HG02981 (cell line): ENCODE results near the gene TJP1.
"Not testable (repeated sequence)": the region's sequence is repeated elsewhere in the genome, so short reads cannot be mapped to it uniquely, and the experiment has no call there.

Experiments used
- ATAC-seq: cut with Tn5 transposase; IDR thresholded peaks from one replicate; pipeline ENCODE4 v1.9.1; 2021; ENCODE audit warnings: mild to moderate bottlenecking, moderate library complexity; ENCODE audit not compliant: unreplicated experiment

Gene TJP1

GRCh38 chr15:29840054-29840453 is 17.8 kb upstream of the TJP1 start:
- no peak for ATAC-seq

DNA sequence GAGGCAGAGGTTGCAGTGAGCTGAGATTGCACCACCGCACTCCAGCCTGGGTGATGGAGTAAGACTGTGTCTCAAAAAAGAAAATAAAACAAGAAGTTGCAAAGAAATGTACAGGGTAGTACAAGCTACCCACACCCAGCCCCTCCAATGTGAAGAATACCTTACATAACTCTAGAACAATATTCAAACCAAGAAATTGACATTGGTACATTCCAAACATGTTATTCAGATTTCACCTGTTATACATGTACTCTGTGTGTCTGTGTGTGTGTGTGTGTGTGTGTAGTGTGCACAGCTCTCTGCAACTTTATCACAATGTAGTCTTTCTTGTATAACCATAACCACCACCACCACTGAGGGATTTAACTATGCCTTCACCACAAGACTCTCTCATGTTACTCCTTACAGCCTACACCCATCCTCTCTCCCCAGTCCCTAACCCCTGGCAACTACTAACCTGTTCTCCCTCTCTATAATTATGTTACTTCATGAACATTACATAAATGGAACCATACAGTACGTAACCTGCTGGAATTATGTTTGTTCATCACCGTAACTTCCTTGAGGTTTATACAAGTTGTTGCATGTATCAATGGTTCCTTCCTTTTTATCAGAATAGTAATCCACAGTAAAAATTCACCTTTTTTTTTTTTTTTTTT is 16.2 kb upstream of the TJP1 start:
- ATAC-seq = no peak

GRCh38 chr15:29835301-29835700 is 13.0 kb upstream of the TJP1 start:
- ATAC-seq = no peak

- no peak for ATAC-seq
Measured at GRCh38 chr15:29832709-29833108, 10.4 kb upstream of the TJP1 start.

- no peak for ATAC-seq
Measured at GRCh38 chr15:29826908-29827820, 4.9 kb upstream of the TJP1 start.

- no peak for ATAC-seq
Measured at GRCh38 chr15:29825227-29825626, 3.0 kb upstream of the TJP1 start.

- no peak for ATAC-seq
Measured at GRCh38 chr15:29822684-29823459, 604 bp upstream of the TJP1 start.

DNA sequence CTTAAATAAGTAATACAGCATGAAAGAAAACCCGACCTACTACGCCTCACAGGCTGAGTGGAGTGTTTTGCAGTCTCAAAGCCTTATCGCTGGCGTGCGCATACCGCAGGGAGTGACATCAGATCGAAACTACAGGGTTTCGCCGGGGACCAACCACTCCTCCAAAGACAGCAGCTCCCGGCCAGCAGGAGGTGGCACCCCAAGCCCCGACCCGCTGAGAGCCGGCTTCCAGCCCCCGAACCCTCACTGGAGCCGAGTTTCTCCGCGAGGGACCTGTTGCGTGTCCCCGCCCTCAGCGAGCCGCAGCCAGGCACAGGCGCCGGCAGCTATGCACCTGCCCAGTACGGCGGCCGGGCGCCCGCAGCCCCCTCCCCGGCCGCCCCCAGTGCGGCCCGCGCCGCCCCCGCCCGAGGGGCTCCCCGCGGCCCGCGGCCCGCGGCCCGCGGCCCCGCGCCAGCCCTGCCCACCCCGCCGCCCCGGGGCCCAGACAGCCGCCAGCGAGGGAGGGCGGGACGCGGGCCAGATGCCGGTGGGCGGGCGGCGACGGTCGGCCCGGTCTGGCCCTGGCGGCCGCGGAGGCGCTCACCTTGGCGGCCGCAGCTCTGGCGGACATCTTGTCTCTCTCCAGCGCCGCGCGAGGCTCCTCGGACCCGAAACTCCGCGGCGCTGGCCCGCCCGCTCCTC is 710 bp downstream of the TJP1 start:
- ATAC-seq = no peak

DNA sequence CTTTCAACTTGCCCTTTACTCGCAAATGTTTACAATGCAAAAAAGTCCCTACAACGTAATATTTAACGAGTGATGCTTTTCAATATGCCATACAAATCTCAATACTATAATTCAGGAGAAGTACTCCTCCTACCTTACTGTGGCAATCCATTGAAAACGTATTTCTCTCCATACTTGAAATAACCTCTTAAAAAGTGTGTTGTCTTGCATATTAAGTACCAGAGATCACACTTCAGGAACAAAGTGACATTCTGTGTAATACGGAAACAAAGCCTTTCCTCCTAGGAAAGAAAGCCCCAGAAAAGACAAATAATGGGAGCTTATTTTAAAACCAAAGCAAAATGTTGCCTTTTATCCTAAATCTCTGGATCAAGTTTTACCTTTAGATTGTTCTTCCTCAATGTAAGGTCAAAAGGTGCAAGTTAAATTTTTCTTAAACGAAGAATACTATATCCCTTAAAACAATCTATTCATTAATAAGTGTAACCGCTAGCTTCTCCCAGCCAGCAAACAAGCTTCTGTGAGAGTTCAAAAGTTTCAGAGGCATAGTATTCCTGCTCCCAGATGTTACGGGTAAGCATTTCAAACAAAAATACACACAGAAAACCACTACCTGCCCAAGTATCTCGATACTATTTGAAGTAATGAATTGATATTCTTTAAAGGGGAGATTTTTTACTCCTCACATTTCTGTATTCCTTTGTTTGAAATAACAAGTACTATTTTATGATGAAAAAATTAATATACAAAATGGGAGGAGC is 1.7 kb downstream of the TJP1 start:
- ATAC-seq = no peak

- ATAC-seq = no peak
Measured at GRCh38 chr15:29819979-29820378, 2.3 kb downstream of the TJP1 start.

GRCh38 chr15:29818141-29818540 is 4.1 kb downstream of the TJP1 start:
- ATAC-seq = no peak

DNA sequence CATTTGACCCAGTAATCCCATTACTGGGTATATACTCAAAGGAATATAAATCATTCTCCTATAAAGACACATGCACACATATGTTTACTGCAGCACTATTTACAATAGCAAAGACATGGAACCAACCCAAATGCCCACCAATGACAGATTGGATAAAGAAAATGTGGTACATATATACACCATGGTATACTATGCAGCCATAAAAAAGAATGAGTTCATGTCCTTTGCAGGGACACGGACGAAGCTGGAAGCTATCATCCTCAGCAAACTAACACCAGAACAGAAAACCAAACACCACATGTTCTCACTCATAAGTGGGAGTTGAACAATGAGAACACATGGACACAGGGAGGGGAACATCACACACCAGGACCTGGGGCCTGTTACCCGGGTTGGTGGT is 4.8 kb downstream of the TJP1 start:
- not testable (repeated sequence) for ATAC-seq

DNA sequence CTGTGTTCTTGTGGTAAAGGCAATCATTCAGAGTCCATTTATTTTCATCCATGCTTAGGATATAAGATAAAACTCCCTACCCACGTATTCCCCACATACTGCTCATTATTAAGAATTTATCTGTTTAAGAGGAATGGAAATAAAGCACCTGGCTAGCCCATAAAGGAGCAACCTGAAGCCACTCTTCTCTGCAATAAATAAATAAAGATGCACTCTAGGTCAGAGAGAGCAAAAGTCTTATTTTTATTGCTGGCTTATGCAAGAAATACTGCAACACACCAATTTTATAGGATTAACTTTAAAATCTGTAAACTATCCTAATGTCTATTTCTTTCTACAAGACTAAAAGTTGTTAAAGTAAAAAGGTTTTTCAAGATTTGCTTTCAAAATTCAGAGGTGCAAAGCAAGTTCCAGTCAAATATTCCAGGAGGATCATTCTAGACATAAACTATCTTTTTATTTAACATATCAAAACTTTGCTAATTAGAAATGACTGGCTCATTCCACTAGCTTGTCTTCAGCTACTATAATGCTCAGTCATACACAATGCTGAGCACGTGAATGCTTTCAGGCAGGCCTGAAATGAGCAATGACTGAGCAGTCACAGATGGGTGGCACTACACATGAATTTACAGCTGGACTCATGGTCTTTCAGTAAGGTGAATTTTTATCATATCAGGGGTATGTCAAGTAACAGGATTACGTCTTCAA is 7.1 kb downstream of the TJP1 start:
- no peak for ATAC-seq

DNA sequence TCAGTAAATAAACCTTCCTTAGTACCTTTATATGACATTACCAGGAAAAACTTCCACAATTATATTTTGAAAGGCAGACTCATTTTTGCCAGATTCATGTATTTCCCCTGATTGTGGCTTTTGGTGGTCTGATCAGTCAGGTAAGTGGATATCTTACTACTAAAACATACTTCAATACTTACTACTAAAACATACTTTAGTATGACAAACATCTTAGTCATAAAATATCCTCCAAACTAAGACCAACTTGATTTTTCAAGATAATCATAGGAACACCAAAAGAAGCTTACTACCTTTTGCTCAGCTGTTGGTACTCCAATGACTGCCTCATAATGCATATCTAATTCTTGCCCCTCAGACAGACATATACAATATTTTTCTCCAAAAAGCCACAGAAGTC is 9.3 kb downstream of the TJP1 start:
- no peak for ATAC-seq

DNA sequence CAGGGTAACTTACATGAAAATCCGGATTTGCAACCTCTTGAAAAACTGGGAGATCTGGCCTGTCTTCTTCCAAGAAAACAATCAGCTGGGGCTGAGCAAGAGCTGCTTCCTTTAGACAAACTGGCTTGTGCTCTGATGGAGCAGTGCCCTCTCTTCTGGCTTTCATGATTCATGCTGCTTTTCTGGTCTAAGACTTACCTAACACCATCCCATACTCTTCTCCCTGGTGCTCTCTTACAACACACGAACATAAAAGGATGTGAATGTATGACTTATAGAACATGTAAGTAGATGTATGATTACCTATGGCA is 9.9 kb downstream of the TJP1 start:
- ATAC-seq = no peak

DNA sequence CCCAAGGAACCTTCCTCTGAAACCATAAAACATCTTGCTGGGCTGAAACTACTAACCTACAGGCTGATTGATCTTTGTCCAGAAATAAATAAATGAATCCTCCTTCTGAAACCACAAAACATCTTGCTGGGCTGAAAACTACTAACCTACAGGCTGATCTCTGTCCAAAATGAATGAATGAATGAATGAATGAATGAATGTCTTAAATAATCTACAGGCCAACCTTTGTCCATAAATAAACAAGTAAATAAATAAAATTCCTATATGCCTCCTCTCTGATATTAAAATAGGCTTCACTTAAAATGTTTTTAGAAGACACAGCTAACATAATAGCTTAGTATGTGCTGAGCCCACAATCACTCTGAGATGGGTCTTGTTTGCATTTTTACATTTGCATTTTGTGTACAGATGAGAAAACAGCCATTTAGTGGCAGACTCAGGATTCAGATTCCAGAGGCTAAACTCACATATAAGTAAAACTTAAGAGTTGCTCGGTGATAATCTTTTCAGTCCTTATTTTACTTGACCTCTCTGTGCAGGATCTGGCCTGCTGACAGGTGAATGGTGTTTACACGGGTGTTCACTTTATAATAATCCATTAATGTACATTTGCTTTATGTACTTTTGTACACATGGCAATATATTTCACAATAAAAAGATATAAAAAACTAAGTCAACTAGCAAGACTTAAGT is 10.4 kb downstream of the TJP1 start:
- ATAC-seq = no peak

- no peak for ATAC-seq
Measured at GRCh38 chr15:29805708-29806104, 16.6 kb downstream of the TJP1 start.

DNA sequence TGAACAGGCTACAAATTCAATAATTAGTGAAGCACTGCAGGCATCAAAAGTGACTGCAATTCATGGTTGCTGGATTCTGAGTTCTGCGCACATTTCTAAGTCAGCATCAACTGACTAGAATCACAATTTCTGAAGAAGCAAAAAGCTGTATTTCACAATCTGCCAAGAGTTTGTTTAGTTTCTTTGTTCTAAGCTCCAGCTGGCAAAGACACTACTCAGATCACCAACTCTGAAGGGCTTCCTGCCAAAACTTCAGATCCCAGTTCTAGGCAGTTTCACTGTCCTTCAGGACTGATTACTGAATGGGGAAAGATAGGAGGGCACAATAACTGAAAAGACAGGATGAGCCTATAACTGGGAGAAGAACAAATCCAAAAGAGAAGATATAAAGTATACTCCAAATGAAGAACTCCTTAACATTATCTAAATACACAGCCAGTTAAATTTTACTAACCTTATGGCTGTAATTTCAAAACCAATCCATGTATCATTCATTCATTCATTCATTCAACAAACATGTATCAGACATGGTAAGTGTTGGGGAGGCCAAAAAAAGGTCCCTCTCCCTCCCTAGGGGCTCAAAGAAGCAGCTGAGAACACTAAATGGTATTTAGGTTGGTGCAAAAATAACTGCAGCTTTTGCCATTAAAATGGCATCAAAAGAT is 17.1 kb downstream of the TJP1 start:
- no peak for ATAC-seq

DNA sequence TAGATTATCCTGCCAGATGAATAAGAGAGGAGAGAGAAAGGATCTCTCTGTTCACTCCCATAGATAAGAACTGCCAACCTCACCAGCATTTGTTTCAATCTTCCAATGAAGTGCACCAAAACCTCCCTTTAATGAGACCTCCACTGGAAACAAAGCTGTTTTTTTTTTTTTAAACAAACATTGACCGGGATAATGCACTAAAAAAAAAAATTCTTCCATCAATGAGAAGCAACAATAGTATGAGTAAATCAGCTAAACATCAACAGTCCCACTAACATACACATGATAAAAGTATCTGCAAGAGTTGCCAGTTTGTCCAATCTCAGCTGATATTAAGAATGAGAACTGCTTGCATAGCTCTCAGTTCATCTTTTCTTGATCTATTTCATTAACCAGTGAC is 19.9 kb downstream of the TJP1 start:
- no peak for ATAC-seq
